Endodermal cell (in vitro differentiated cells): Measurements from ENCODE around the gene ACACA. TPM values are rescaled to one million over a fixed set of nuclear protein-coding genes. Genes with fewer than 3 reads are reported as not detected.

Experiments used
- DNase-seq: peaks from one replicate; pipeline ENCODE4 v3.0.0-alpha.2; 2017
- H3K27ac ChIP-seq: 2 replicates; pipeline ENCODE4 v1.5.1; 2013; ENCODE audit warnings: mild to moderate bottlenecking, low read depth, low read length, moderate library complexity
- H3K27me3 ChIP-seq: 2 replicates; pipeline ENCODE4 v1.6.1; 2013; ENCODE audit warnings: mild to moderate bottlenecking, low read length, moderate library complexity; ENCODE audit not compliant: insufficient read depth, control insufficient read depth, poor library complexity, severe bottlenecking
- H3K36me3 ChIP-seq: 2 replicates; pipeline ENCODE4 v1.7.0; 2013; ENCODE audit warnings: mild to moderate bottlenecking, low read length, moderate library complexity; ENCODE audit not compliant: control insufficient read depth, insufficient read depth
- H3K4me1 ChIP-seq: one replicate; pipeline ENCODE4 v1.7.0; 2013; ENCODE audit warnings: low read length; ENCODE audit not compliant: control insufficient read depth, insufficient read depth
- H3K4me3 ChIP-seq: 2 replicates; pipeline ENCODE4 v1.5.1; 2013; ENCODE audit warnings: mild to moderate bottlenecking, low read length, moderate library complexity
- H3K9ac ChIP-seq: 2 replicates; pipeline ENCODE4 v1.6.1; 2013; ENCODE audit warnings: mild to moderate bottlenecking, low read length, moderate library complexity; ENCODE audit not compliant: poor library complexity, severe bottlenecking; ENCODE audit errors: extremely low read depth
- H3K9me3 ChIP-seq: 2 replicates; pipeline ENCODE4 v1.6.1; 2013; ENCODE audit warnings: mild to moderate bottlenecking, low read length, moderate library complexity; ENCODE audit not compliant: control insufficient read depth
- H3K27ac Mint-ChIP-seq: 2 replicates; pipeline ENCODE4 v1.8.0; 2020; ENCODE audit warnings: mixed read lengths
- H3K27me3 Mint-ChIP-seq: 2 replicates; pipeline ENCODE4 v1.8.0; 2021; ENCODE audit warnings: mild to moderate bottlenecking, mixed read lengths; ENCODE audit not compliant: insufficient read depth
- H3K36me3 Mint-ChIP-seq: 2 replicates; pipeline ENCODE4 v1.8.0; 2020; ENCODE audit warnings: low read depth, mixed read lengths
- H3K4me1 Mint-ChIP-seq: 2 replicates; pipeline ENCODE4 v1.8.0; 2020; ENCODE audit warnings: mixed read lengths
- H3K4me3 Mint-ChIP-seq: 2 replicates; pipeline ENCODE4 v1.8.0; 2020; ENCODE audit warnings: mild to moderate bottlenecking, moderate library complexity, mixed read lengths
- H3K9me3 Mint-ChIP-seq: 2 replicates; pipeline ENCODE4 v1.8.0; 2020; ENCODE audit warnings: mild to moderate bottlenecking, mixed read lengths
- CTCF ChIP-seq: fragments of 200-600 bp; sonication (generic); conservative IDR thresholded peaks from 2 replicates; pipeline ENCODE4 v1.5.0; 2021; ENCODE audit warnings: antibody characterized with exemption, mild to moderate bottlenecking
- WGBS, 2 experiments: methylation state at CpG; one replicate each; pipeline versions ENCODE4 v1.1.5 to v1.1.7; 2013; ENCODE audit warnings: missing lambda C conversion rate in 2 of 2, mixed read lengths in 1 of 2; ENCODE audit not compliant: insufficient coverage in 1 of 2, insufficient read length in 1 of 2; 5-methylcytosine and 5-hydroxymethylcytosine counted together
- total RNA-seq, 2 donors: library from RNA; stranded (reverse); fragmentation: NEBNext Ultra II Directional in 1 of 2; extraction: Animal tissue kit (Norgen Biotek cat#: 25700) in 1 of 2; gene quantifications; 2 replicates in 1 of 2; 3 replicates in 1 of 2; pipeline ENCODE4 v1.2.1, GENCODE V29; 2021

ACACA gene
- total RNA-seq, 2 donors from 2014 or later: 66.7 to 68.6 TPM

GRCh38 chr17:37342589-37342988 lies 64.0 kb downstream of the ACACA start:
- Histone ChIP-seq H3K4me3 (no peak overlapping the region), H3K4me1 (no peaks in the 10 kb centered on the region), H3K9ac (no peak overlapping the region), H3K36me3 (peaks cover 27% of the 10 kb centered on the region), H3K9me3 (peaks cover 9% of the 10 kb centered on the region), H3K27ac (no peak overlapping the region), H3K27me3 (no peaks in the 10 kb centered on the region)
- no peak overlapping the region for H3K4me3 Mint-ChIP-seq
- WGBS, 2 experiments: 91 to 100% methylated on average over 1 to 2 of the region's 2 CpGs
- H3K27me3 Mint-ChIP-seq: no peaks in the 10 kb centered on the region
- no peak overlapping the region for H3K27ac Mint-ChIP-seq
- no peak for DNase-seq
- peaks cover 16% of the 10 kb centered on the region for H3K9me3 Mint-ChIP-seq
- H3K36me3 Mint-ChIP-seq: peaks cover 39% of the 10 kb centered on the region
- peaks cover 6% of the 10 kb centered on the region for H3K4me1 Mint-ChIP-seq
- TF ChIP-seq CTCF: no peak

- H3K36me3 ChIP-seq: peaks cover 29% of the 10 kb centered on the region
- Mint-ChIP-seq H3K36me3 (peaks cover 39% of the 10 kb centered on the region), H3K9me3 (peaks cover 3% of the 10 kb centered on the region), H3K27me3 (no peaks in the 10 kb centered on the region), H3K4me3 (no peak overlapping the region), H3K4me1 (peaks cover 6% of the 10 kb centered on the region), H3K27ac (no peak overlapping the region)
- TF ChIP-seq CTCF: no peak
- no peaks in the 10 kb centered on the region for H3K4me1 ChIP-seq
- no peak overlapping the region for H3K27ac ChIP-seq
- H3K9me3 ChIP-seq: no peaks in the 10 kb centered on the region
- no peak overlapping the region for H3K4me3 ChIP-seq
- WGBS, 2 experiments: 80 to 100% methylated on average over 1 of the region's 2 CpGs
- no peaks in the 10 kb centered on the region for H3K27me3 ChIP-seq
- DNase-seq: no peak
- no peak overlapping the region for H3K9ac ChIP-seq
Measured at GRCh38 chr17:37340804-37341203, 65.8 kb downstream of the ACACA start.

- 92 to 98% methylated on average over 3 of the region's 3 CpGs for WGBS, 2 experiments
Measured at GRCh38 chr17:37339321-37339720, 67.3 kb downstream of the ACACA start.

More at GRCh38 chr17:37339321-37339720, 67.3 kb downstream of the ACACA start:
- Histone ChIP-seq H3K27ac (no peak overlapping the region), H3K9ac (no peak overlapping the region), H3K9me3 (no peaks in the 10 kb centered on the region), H3K36me3 (peaks cover 25% of the 10 kb centered on the region), H3K4me3 (no peak overlapping the region), H3K27me3 (no peaks in the 10 kb centered on the region), H3K4me1 (no peaks in the 10 kb centered on the region)
- no peaks in the 10 kb centered on the region for H3K9me3 Mint-ChIP-seq
- peaks cover 25% of the 10 kb centered on the region for H3K36me3 Mint-ChIP-seq
- no peaks in the 10 kb centered on the region for H3K27me3 Mint-ChIP-seq
- no peak for TF ChIP-seq CTCF
- no peak for DNase-seq
- no peaks in the 10 kb centered on the region for H3K4me1 Mint-ChIP-seq
- no peak overlapping the region for H3K4me3 Mint-ChIP-seq
- no peak overlapping the region for H3K27ac Mint-ChIP-seq
